GM19239 (cell line): Measurements from ENCODE around the gene FBRSL1.

Experiments used
- DNase-seq: peaks from one replicate; pipeline ENCODE4 v3.0.0; 2011; ENCODE audit warnings: low spot score; ENCODE audit not compliant: insufficient read length
- FAIRE-seq: peaks from 2 replicates; lab custom pipeline; 2011; peaks lifted over from hg19 to GRCh38; lab: Jason Lieb, UNC

Gene FBRSL1

DNA sequence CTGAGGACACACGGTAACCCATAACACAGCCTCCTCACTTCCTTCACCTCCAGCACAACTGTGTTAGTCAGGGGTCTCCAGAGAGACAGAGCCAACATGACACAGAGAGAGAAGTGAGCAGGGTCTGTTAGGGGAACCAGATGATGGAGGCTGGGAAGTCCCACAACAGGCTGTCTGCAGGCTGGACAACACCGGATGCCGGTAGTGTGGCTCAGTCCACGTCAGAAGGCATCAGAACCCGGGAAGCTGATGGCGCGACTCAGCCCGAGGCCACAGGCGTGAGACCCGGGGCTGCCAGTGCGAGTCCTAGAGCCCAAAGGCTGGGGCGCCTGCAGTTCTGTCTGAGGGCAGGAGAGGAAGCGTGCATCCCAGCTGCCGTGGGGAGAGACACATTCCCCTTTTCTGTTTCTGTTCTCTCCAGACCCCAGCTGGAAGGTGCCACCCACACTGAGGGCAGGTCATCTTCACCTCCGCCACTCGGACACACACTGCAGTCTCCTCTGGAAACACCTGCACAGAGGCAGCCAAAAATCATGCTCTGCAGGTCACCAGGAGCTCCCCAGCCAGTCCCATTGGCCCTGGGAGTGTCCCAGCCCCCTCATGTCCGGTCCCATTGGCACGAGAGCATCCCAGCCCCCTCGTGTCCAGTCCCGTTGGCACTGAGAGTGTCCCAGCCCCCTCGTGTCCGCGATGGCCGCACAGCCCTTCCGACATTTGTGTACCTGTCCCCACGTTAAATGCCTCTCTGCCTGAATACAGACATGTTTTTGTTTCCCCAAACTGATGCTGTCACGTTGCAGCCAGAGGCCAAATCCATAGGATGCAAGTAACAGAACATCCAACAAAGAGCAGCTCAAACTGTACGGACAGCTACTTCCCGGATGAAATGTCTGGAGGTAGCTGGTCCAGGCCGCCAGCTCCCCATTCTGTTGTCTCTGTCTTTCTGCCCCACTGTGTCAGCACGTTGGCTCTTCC lies 7.9 kb upstream of the FBRSL1 start:
- FAIRE-seq (no peak), DNase-seq (no peak)

DNA sequence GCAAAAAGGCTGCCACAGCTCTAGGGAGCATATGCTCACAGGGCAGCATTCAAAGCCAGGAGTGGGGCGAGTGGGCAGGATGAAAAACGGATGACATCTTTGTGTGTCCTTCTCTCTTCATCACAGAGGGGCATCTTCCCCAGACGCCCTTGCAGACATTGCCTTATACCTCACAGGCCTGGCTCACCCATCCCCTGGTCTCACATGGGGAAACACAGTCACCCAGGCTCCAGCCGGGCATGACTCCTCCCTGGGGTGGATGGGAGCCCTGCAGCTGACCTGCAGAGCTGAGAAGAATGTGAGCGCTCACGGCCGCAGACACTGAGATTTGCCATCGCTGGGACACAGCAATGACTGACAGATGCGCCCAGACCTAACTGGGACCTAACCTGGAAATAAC lies 7.2 kb upstream of the FBRSL1 start:
- no peak for FAIRE-seq
- DNase-seq, result no peak

DNA sequence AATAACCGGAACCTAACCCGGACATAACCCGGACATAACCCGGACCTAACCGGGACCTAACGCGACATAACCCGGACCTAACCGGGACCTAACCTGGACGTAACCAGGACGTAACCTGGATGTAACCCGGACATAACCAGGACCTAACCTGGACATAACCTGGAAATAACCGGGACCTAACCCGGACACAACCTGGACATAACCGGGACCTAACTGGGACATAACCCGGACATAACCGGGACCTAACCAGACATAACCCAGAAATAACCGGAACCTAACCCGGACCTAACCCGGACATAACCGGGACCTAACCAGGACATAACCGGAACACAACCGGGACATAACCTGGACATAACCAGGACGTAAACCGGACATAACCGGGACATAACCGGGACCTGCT lies 6.7 kb upstream of the FBRSL1 start:
- FAIRE-seq, result no peak
- DNase-seq, result no peak

DNA sequence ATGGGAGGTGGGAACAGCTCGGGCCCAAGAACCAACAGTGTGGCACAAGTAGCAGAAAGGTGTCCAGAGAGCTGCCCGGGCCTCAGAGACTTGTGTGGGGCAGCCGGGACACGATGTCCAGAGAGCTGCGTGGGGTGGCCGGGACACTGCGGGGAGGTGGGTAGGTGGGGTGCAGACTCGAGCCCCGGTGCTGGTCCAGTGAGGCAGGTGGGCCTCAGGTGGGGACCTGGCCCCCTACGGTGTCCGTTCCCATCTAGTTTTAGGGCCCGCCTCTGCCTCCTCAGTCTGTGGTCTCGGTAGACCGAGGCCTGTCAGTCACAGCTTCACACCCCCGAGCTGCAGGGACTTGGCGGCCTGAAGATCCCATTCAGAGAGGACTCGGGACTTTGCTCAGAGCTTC lies 6.3 kb upstream of the FBRSL1 start:
- DNase-seq (no peak), FAIRE-seq (no peak)

DNA sequence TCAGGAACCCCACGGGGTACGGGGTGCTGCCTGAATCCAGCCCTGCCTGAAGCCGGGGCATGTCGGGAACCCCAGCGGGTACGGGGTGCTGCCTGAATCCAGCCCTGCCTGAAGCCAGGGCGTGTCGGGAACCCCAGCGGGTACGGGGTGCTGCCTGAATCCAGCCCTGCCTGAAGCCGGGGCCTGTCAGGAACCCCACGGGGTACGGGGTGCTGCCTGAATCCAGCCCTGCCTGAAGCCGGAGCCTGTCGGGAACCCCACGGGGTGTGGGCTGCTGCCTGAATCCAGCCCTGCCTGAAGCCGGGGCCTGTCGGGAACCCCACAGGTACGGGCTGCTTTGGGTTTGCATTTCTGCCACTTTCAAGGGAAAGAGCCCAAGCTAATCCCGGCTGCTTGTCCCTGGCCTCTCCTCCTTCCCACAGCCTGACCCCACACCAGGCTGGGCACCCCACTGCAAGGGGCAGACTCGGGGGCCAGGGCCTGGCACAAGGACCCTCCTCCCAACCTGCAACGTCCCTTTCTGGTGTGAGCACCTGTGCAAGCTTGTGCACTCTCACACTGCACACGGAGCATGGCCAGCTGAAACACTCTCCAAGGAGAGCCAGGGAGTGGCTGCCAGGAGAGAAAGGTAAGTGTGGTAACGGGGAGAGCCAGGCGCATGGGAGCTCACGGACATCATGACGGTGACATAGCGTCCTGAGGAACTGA lies 5.6 kb upstream of the FBRSL1 start:
- DNase-seq (no peak), FAIRE-seq (no peak)

DNA sequence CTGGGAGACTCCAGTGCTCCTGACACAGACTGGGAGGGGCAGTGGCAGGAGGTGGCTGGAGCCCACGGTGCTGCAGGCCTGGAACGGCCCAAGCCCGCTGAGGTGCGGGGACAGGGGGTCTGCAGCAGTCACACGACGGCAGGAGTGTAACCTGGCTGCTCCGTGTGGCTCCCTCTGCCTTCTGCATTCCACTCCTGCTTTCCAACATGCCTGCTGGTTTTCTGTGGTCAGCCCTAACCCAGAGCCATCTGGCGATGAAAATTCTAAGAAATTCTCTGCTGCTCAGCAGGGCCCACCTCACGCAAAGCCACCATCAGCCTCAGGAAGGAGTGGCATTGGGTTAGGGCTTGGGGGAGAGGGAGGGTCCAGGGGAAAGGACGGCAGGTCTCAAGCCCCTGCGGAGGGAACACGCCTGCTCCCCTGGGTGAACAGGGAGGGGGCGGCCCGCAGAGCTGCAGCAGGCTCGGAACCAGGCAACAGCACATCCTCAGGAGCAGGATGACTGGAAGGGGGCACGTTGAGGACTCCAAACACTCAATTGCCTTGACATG lies 5.0 kb upstream of the FBRSL1 start:
- DNase-seq, result no peak
- no peak for FAIRE-seq

DNA sequence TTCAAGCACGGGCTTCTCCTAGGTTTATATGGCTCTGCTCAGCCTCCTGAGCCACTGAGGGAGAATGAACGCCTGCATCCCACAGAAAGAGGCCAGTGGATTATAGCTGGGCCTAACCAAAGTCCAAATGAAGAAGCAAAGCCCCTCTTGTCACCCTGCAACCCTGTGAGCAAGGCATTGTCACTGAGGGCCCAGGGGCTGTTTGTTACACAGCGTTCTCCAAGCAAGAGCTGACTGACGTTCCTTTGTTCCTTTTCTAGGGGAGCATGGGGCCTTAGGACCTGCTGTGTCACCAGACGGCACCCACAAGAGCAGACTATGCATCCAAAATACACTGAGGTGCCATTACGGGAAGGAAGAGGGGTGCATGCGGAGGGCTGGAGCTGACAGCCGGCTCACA lies 4.3 kb upstream of the FBRSL1 start:
- DNase-seq, result no peak
- no peak for FAIRE-seq

DNA sequence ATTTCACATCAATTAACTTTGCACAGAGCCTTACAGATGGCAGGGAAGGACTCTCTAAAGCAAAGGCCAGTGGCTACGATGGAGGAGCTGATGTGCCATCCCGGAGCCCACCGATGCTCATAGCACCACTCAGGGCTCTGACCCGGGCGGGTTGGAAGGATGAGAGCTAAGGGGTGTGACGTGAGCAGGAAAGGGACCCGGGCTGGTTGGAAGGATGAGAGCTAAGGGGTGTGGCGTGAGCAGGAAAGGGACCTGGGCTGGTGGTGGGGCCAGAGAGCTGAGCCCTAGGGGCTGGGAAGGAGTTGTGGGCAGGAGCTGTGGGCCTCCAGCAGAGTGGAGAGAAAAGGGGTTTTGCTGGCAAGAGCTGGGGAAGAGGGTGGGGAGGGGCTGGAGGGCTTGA lies 3.8 kb upstream of the FBRSL1 start:
- no peak for DNase-seq
- FAIRE-seq, result no peak

DNA sequence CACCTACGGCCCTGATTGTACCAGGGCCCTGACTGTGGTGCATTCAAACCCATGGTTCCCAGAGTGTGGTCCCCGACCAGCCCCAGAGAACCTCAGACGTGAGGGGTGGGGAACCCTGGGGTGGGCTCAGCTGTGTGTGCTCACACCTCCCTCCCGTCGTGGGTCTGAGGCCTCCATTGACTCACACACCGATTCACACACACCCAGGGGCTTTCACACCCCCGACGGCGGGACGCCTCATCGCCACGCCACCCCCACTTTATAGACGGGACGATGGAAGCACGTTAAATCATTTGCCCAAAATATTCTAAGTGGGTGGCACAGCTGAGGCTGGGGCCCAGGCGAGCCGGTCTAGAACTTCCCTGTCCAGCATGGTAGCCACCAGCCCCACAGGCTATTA lies 3.4 kb upstream of the FBRSL1 start:
- FAIRE-seq (no peak), DNase-seq (no peak)

DNA sequence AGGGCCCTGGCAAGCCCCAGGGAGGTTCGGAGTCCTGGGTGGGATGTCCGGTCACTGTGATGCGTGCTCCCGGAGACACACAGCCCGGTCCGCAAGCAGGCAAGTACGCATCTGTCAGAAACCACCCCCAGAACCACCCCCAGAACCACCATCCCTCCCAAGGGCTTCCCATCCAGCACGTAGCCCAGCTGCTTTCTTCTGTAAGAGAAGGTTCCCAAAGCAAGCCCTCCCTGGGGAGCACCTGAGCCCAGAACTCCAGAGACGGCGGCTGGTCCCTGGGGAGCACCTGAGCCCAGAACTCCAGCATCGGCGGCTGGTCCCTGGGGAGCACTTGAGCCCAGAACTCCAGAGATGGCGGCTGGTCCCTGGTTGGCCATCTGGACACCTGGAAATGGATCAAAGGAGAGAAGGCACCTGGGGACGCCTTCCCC lies 2.6 kb upstream of the FBRSL1 start:
- DNase-seq, result no peak
- FAIRE-seq, result no peak

DNA sequence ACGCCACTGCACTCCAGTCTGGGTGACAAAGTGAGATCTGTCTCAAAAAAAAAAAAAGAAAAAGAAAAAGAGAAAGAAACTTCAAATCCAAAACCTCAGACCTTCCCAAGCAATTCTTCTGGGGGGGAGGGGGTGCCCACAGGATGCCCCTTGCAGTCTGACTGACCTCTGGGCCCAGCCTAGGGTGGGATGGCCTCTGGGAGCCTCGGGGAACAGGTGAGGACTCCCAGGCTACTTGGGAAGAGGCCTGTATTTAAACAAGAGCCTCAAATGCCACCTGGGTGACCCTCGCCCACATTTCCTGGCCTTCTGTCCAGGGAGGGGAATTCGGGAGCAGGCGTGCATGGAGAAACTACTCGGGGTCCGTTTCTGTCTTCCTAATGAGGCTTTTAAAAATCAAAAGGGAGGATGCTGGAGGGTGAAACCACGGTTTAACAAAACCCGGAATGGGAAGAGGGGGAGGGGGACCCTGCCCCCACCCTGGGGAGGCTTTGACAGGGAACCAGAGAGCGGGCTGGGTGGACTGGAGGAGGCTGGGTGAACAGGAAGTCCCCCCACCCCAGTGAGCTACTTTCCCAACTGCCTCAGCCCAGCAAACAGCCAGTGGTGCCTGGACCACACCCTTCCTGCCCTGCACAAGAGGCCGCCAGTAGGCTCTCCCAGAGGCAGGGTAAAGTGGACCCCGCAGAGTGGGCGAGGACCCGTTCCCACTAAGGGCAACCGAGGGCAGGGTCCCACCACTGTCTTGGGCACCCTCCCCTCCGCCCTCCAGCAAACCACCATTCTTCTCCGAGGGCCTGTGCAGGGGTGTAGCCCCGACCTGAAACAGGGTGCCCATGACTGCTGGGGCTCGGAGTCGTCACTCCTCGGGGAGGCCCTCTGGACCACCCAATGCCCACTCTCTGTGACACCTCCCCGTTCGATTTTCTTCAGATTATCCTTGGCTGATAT lies 1.5 kb upstream of the FBRSL1 start:
- DNase-seq, result no peak

DNA sequence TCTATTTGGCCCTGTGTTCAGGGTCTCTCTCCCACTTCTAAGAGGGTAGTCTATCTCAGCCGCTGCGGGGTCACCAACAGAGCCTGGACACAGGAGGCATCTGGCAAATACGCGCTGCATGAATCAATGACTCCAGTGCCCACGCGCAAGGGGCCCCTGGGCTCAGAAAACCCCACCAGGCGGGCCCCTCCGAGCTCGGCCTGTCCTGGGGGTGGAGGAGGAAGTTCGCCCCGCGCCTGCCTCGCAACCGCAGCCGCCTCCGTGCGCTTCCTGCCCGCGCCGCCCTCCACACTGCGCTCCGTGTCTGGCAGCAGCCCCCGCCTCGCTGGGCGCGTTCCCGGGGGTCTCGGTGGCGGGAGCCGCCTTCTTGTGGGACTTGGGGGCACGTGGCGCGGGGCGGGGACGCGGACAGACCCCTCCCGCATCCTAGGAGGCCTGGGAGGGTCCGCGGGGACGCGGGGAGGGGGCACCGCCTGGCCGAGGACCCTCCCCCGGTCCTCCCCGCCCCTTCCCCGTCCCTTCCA lies 811 bp upstream of the FBRSL1 start:
- FAIRE-seq (no peak), DNase-seq (no peak)

More for the DNA sequence above, 1.5 kb upstream of the FBRSL1 start:
- FAIRE-seq, result no peak

DNA sequence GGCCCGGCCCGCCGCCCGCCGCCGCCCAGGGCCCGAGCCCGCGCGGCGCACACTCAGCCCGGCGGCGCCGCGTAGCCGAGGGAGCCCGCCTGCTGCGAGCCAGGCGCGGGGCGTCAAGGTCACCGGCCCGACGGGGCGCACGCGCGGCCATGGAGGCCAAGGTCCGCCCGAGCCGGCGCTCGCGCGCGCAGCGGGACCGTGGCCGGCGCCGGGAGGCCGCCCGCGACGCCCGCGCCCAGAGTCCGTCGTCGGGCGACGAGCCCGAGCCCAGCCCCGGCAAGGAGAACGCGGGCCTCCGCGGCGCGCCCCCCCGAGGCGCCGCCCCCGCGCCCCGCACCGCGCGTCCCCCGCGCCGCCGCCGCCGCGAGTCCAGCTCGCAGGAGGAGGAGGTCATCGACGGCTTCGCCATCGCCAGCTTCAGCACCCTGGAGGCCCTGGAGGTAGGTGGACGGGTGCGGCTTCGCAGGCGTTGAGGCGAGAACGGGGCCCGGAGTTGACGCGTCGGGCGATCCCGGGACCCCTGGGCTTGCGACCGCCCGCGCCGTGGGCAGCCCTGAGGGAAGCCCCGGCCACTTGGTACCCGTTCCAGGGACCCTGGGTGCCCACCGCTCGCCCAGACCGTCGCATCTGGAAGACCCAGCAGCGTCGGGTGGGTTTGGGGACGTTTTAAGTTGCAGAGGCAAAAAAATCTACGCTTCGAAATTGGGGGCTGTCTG lies 629 bp downstream of the FBRSL1 start:
- FAIRE-seq (no peak), DNase-seq (no peak)

DNA sequence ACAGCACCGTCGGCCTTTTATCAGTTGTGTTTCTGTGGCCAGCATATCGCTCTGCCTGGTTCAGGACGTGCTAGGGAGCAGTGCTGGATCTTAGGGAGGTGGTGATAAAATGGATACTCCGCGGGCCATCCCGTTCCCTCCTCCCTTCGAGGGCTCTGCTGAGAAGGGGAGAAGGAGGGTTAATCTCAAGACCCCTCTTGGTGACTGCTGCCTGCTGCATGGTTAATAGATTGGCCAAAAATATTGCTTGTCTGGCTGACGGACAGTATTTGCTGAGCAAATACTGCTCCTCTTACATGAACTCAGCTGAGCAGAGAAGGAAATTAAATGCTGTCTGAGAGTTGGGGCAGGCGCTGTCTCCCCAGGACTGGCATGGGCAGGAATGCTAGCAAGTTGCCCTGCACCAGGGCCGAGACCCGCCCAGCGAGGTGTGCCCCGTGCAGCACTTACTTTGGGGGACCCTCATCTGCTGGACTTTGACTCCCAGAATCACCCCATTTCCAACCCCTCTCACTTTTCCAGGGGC lies 1.2 kb downstream of the FBRSL1 start:
- FAIRE-seq (no peak), DNase-seq (no peak)

DNA sequence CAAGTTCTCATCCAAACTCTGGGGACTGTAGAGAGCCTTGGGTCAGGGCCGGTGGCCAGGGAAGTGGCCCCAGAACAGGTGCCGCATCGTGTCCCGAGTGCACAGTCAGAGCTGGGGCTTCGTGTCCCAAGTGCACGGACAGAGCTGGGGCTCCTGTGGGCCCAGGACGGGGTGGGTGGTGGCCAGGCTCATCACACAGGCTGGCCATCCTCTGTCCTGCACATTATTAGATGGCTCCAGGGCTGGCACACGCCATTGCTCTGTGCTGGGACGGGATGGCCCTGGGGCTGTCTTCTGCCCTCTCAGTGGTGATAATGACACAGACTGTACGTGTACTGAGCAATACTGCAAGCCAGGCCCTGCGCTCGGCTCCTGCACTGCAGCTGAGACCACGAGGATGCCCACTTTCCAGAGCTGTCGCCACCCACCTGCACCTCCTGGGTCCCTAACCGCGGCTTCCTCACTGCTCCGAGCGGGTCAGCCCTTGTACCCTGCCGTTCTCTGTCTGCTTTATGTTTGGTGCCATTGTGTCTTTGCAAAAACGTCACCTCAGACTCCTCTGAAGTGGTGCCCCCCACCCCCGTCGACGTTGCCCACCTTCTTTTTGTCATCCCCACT lies 1.9 kb downstream of the FBRSL1 start:
- peak; percentile 31 for FAIRE-seq
- DNase-seq, result no peak

DNA sequence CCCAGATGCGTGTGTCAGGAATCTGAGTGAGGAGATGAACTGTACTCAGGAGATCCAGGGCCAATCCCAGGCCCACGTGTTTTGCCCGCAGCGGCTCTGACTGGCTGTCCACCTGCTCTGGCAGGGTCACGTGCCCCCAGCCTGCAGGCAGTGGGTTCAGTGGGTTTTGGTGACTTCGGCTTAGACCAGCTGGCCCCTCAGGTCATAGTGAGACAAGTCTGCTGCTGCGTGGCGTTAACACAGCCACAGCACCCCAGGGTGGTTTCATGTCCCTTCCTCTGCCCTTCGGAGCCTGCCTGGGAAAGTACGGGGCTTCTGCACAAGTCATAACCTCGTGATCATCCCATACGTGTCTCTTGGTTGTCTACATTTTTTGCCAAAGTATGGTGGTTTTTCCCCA lies 2.6 kb downstream of the FBRSL1 start:
- DNase-seq (no peak), FAIRE-seq (peak; percentile 65)

DNA sequence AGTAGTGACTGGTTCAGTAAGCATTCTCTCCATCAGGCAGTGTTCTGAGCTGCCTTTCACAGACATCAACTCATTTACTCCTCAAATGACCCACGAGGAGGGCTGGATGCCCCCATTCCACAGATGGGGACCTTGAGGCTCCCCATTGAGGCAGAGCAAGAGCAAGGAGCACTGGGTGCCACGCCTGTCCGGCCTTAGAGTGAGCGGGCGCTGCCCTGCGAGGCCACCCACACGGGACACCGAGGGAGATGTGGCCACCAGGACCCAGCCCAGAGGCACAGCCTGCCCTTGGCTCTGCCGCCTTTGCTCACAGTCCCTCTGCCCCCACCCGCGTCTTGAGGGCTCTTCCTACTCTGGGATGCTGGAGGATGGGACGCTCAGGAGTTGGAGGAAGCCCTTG lies 3.0 kb downstream of the FBRSL1 start:
- DNase-seq (no peak), FAIRE-seq (no peak)

DNA sequence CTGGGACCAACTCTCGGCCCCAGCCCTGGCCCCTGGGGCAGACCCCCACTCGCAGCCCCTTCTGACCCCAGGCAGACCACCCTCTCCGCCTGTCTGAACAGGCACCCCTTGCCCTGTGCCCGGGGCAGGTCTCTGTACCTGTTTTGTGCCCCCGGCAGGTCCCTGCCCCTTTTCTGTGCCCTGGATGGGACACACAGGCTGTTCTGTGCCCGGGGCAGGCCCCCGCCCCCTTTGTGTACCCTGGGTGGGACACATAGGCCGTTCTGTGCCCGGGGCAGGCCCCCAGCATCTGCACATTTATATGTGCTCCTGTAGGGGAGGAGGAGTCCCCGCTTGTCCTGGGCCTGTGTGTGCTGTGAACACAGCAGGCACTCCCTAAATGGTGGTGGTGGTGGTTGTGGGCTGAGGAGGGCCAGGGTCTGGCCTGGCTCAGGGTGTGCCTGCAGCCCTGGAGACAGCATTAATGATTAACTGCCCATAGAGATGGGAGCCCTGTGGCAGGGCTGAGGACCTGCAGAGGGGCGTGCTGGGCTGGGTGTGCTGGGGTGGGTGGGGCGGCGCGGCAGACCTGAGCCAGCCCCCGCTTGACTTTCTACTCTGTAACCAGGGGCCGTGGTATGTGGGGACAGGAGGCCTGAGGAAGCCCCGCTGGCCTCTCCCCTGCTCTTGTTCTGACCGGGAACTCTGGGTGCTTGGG lies 3.7 kb downstream of the FBRSL1 start:
- DNase-seq, result no peak
- FAIRE-seq, result no peak
